Caki2 (cell line): ENCODE data around the gene ERBIN. TPM values are rescaled to one million over a fixed set of nuclear protein-coding genes. Genes with fewer than 3 reads are reported as not detected.
"Not testable (repeated sequence)": the region's sequence is repeated elsewhere in the genome, so short reads cannot be mapped to it uniquely, and the experiment has no call there.

Experiments used
- DNase-seq: peaks from one replicate; pipeline ENCODE4 v3.0.0-alpha.2; 2015; ENCODE audit warnings: low read depth
- in situ Hi-C: cut with HindIII; loops from 2 replicates; pipeline ENCODE4 v1.10.0; 2016; ENCODE audit warnings: low sequenced_read_pairs, low pct_unique_long_range_greater_than_20kb, mixed read lengths
- total RNA-seq: library from RNA; depleted of rRNA; stranded (reverse); fragments of >200 nt; shearing (Covaris generic); gene quantifications from 2 replicates; pipeline ENCODE4 v1.2.3, GENCODE V29; 2014; ENCODE audit warnings: low replicate concordance

The ERBIN gene
- total RNA-seq, 1 experiment from 2014 or later: 24.2 TPM

- in situ Hi-C loops: no loop called here
- DNase-seq: no peak
These were observed 19.9 kb downstream of the ERBIN start for GRCh38 chr5:65946198-65946745.

GRCh38 chr5:65948115-65948747 is 21.9 kb downstream of the ERBIN start:
- no peak for DNase-seq
- in situ Hi-C loops: no loop called here

- no peak for DNase-seq
- in situ Hi-C loops: no loop called here
These were observed 25.0 kb downstream of the ERBIN start for GRCh38 chr5:65951330-65951729.

- in situ Hi-C loops: no loop called here
- DNase-seq: no peak
These were observed 25.9 kb downstream of the ERBIN start for GRCh38 chr5:65952259-65952658.

GRCh38 chr5:65954200-65954599 is 27.8 kb downstream of the ERBIN start:
- no peak for DNase-seq
- in situ Hi-C loops: no loop called here

- in situ Hi-C loops: no loop called here
- no peak for DNase-seq
These were observed 29.4 kb downstream of the ERBIN start for GRCh38 chr5:65955746-65956145.

- in situ Hi-C loops, DNase-seq: not testable (repeated sequence)
These were observed 31.3 kb downstream of the ERBIN start for GRCh38 chr5:65957703-65958102.

- no peak for DNase-seq
- in situ Hi-C loops: no loop called here
These were observed 35.3 kb downstream of the ERBIN start for GRCh38 chr5:65961633-65962032.

GRCh38 chr5:65967288-65968066 is 41.1 kb downstream of the ERBIN start:
- DNase-seq: no peak
- in situ Hi-C loops: no loop called here

- DNase-seq: no peak
- in situ Hi-C loops: no loop called here
These were observed 43.4 kb downstream of the ERBIN start for GRCh38 chr5:65969539-65970393.

- in situ Hi-C loops: no loop called here
- peak; percentile 10 for DNase-seq
These were observed 44.3 kb downstream of the ERBIN start for GRCh38 chr5:65970481-65971367.

GRCh38 chr5:65971643-65972042 is 45.3 kb downstream of the ERBIN start:
- in situ Hi-C loops: no loop called here

GRCh38 chr5:65972896-65973295 is 46.5 kb downstream of the ERBIN start:
- DNase-seq, in situ Hi-C loops: not testable (repeated sequence)

More at GRCh38 chr5:65971643-65972042, 45.3 kb downstream of the ERBIN start:
- DNase-seq: no peak

GRCh38 chr5:65978251-65978650 is 51.9 kb downstream of the ERBIN start:
- DNase-seq: no peak
- in situ Hi-C loops: no loop called here

- no peak for DNase-seq
- in situ Hi-C loops: no loop called here
These were observed 55.2 kb downstream of the ERBIN start for GRCh38 chr5:65981548-65981947.

GRCh38 chr5:65981969-65982619 is 55.7 kb downstream of the ERBIN start:
- in situ Hi-C loops: no loop called here
- DNase-seq: no peak

GRCh38 chr5:65982635-65983034 is 56.3 kb downstream of the ERBIN start:
- in situ Hi-C loops: no loop called here
- no peak for DNase-seq
